Endothelial cell (in vitro differentiated cells): ENCODE measurements around the gene IRF1. TPM values are rescaled to one million over a fixed set of nuclear protein-coding genes. Genes with fewer than 3 reads are reported as not detected.
A peak's percentile ranks its signal among the peaks of the same experiment; 100 is the strongest.

Source experiments
- DNase-seq: peaks from one replicate; pipeline ENCODE4 v3.0.0; 2021; ENCODE audit warnings: low spot score
- H3K27ac Mint-ChIP-seq: one replicate; pipeline ENCODE4 v1.8.0; 2021; ENCODE audit warnings: mixed read lengths, inconsistent platforms; ENCODE audit not compliant: unreplicated experiment
- H3K27me3 Mint-ChIP-seq: one replicate; pipeline ENCODE4 v1.8.0; 2021; ENCODE audit warnings: mild to moderate bottlenecking, moderate library complexity, mixed read lengths, inconsistent platforms; ENCODE audit not compliant: unreplicated experiment
- H3K36me3 Mint-ChIP-seq: one replicate; pipeline ENCODE4 v1.8.0; 2021; ENCODE audit warnings: mild to moderate bottlenecking, low read depth, mixed read lengths, inconsistent platforms; ENCODE audit not compliant: unreplicated experiment
- H3K4me1 Mint-ChIP-seq: one replicate; pipeline ENCODE4 v1.8.0; 2021; ENCODE audit warnings: mild to moderate bottlenecking, mixed read lengths, inconsistent platforms; ENCODE audit not compliant: unreplicated experiment
- H3K4me3 Mint-ChIP-seq: one replicate; pipeline ENCODE4 v1.8.0; 2021; ENCODE audit warnings: mild to moderate bottlenecking, mixed read lengths, inconsistent platforms; ENCODE audit not compliant: unreplicated experiment
- H3K9me3 Mint-ChIP-seq: one replicate; pipeline ENCODE4 v1.8.0; 2021; ENCODE audit warnings: mixed read lengths, inconsistent platforms; ENCODE audit not compliant: unreplicated experiment
- CTCF ChIP-seq: fragments of 200-600 bp; sonication (generic); IDR thresholded peaks from one replicate; pipeline ENCODE4 v1.5.0; 2021; ENCODE audit warnings: antibody characterized with exemption; ENCODE audit not compliant: unreplicated experiment
- total RNA-seq: library from RNA; stranded (reverse); fragmentation: NEBNext Ultra II Directional; extraction: Animal tissue kit (Norgen Biotek cat#: 25700); gene quantifications from one replicate; pipeline ENCODE4 v1.2.1, GENCODE V29; 2021; ENCODE audit not compliant: unreplicated experiment

The IRF1 gene
- total RNA-seq, 1 donor from 2014 or later = 7.1 TPM

- Mint-ChIP-seq H3K36me3 (no peaks in the 10 kb centered on the region), H3K4me1 (peaks cover 8% of the 10 kb centered on the region), H3K27ac (no peak overlapping the region), H3K4me3 (no peak overlapping the region), H3K9me3 (no peaks in the 10 kb centered on the region), H3K27me3 (no peaks in the 10 kb centered on the region)
- DNase-seq = peak; percentile 19
- TF ChIP-seq CTCF = no peak
These were observed 52.8 kb downstream of the IRF1 start for GRCh38 chr5:132437604-132438266.

- Mint-ChIP-seq H3K9me3 (no peaks in the 10 kb centered on the region), H3K36me3 (no peaks in the 10 kb centered on the region), H3K4me1 (peaks cover 8% of the 10 kb centered on the region), H3K4me3 (no peak overlapping the region), H3K27ac (no peak overlapping the region), H3K27me3 (no peaks in the 10 kb centered on the region)
- DNase-seq = no peak
- TF ChIP-seq CTCF = no peak
These were observed 53.6 kb downstream of the IRF1 start for GRCh38 chr5:132436936-132437335.

- no peak for TF ChIP-seq CTCF
- Mint-ChIP-seq H3K27ac (no peak overlapping the region), H3K4me3 (no peak overlapping the region), H3K27me3 (no peaks in the 10 kb centered on the region), H3K4me1 (peaks cover 8% of the 10 kb centered on the region), H3K9me3 (no peaks in the 10 kb centered on the region), H3K36me3 (no peaks in the 10 kb centered on the region)
- no peak for DNase-seq
These were observed 54.7 kb downstream of the IRF1 start for GRCh38 chr5:132435886-132436285.

GRCh38 chr5:132435447-132435846 is 55.1 kb downstream of the IRF1 start:
- no peak overlapping the region for H3K4me3 Mint-ChIP-seq
- TF ChIP-seq CTCF = no peak
- H3K4me1 Mint-ChIP-seq = peaks cover 8% of the 10 kb centered on the region
- H3K27ac Mint-ChIP-seq = no peak overlapping the region
- no peaks in the 10 kb centered on the region for H3K36me3 Mint-ChIP-seq
- H3K9me3 Mint-ChIP-seq = no peaks in the 10 kb centered on the region
- DNase-seq = no peak
- H3K27me3 Mint-ChIP-seq = no peaks in the 10 kb centered on the region

- DNase-seq = no peak
- no peaks in the 10 kb centered on the region for H3K27me3 Mint-ChIP-seq
- H3K4me1 Mint-ChIP-seq = peaks cover 8% of the 10 kb centered on the region
- TF ChIP-seq CTCF = no peak
- H3K9me3 Mint-ChIP-seq = no peaks in the 10 kb centered on the region
- H3K36me3 Mint-ChIP-seq = no peaks in the 10 kb centered on the region
- H3K27ac Mint-ChIP-seq = no peak overlapping the region
- no peak overlapping the region for H3K4me3 Mint-ChIP-seq
These were observed 55.9 kb downstream of the IRF1 start for GRCh38 chr5:132434416-132435286.
